GM12878 (cell line): ENCODE results near the gene BCKDK. TPM values are rescaled to one million over a fixed set of nuclear protein-coding genes. Genes with fewer than 3 reads are reported as not detected.

Experiments
- ATAC-seq: fragments of 200-7000 bp; cut with Tn5 transposase; 3 replicates; pipeline ENCODE4 v1.9.1; 2020; ENCODE audit warnings: mild to moderate bottlenecking, moderate library complexity
- BruUV-seq: library from RNA; stranded (reverse); fragments of 400-500 nt; replicated peaks from 2 replicates; lab custom pipeline; 2021; lab: Mats Ljungman, UMichigan
- CTCF ChIA-PET: fragments of 300-600 bp; sonication (Branson Sonifier 250); formaldehyde crosslinking; extraction: SDS; loops from one replicate; lab custom pipeline; 2021; ENCODE audit warnings: inconsistent platforms; lab: Yijun Ruan, JAX
- POLR2A ChIA-PET: fragments of 350-600 bp; formaldehyde crosslinking; extraction: SDS; loops from one replicate; lab custom pipeline; 2021; ENCODE audit warnings: inconsistent platforms; lab: Charles Lee
- RAD21 ChIA-PET: fragments of 300-600 bp; sonication (Branson Sonifier 250); formaldehyde crosslinking; loops from one replicate; lab custom pipeline; 2023; ENCODE audit warnings: antibody characterized with exemption; ENCODE audit not compliant: unreplicated experiment; lab: Charles Lee
- SMC1A ChIA-PET: fragments of 300-600 bp; sonication (Branson Sonifier 250); formaldehyde crosslinking; loops from one replicate; lab custom pipeline; 2023; ENCODE audit not compliant: unreplicated experiment, uncharacterized antibody; lab: Charles Lee
- DNase-seq: peaks from one replicate; pipeline ENCODE4 v3.0.0-alpha.2; 2011; ENCODE audit warnings: low read depth, low spot score
- FAIRE-seq: peaks from 3 replicates; lab custom pipeline; 2011; peaks lifted over from hg19 to GRCh38; lab: Jason Lieb, UNC
- H2AFZ ChIP-seq: 2 replicates; pipeline ENCODE4 v1.6.0; 2011; ENCODE audit warnings: low read depth, low read length, control low read depth; ENCODE audit not compliant: control insufficient read depth
- H3K27ac ChIP-seq: 2 replicates; pipeline ENCODE4 v1.5.1; 2011; ENCODE audit warnings: control low read depth; ENCODE audit not compliant: control insufficient read depth, insufficient read depth
- H3K27me3 ChIP-seq, 2 experiments: replicated peaks in 1 of 2; 2 replicates each; pipeline versions ENCODE4 v1.6.0 to v1.6.1; 2011; ENCODE audit warnings: low read length in 1 of 2; ENCODE audit not compliant: control insufficient read depth in 2 of 2, insufficient read depth in 2 of 2
- H3K36me3 ChIP-seq, 2 experiments: 2 replicates each; pipeline ENCODE4 v1.5.1; 2011; ENCODE audit warnings: low read length in 1 of 2; ENCODE audit not compliant: control insufficient read depth in 2 of 2, insufficient read depth in 2 of 2
- H3K4me1 ChIP-seq: 2 replicates; pipeline ENCODE4 v1.6.1; 2011; ENCODE audit warnings: mild to moderate bottlenecking, low read length, moderate library complexity, mixed read lengths; ENCODE audit not compliant: control insufficient read depth, insufficient read depth
- H3K4me2 ChIP-seq: 2 replicates; pipeline ENCODE4 v1.6.0; 2011; ENCODE audit warnings: control low read depth; ENCODE audit not compliant: control insufficient read depth, insufficient read depth
- H3K4me3 ChIP-seq: fragments of 200-600 bp; sonication (generic); 2 replicates; pipeline ENCODE4 v1.5.1; 2016
- H3K79me2 ChIP-seq: 2 replicates; pipeline ENCODE4 v1.6.0; 2011; ENCODE audit warnings: low read length; ENCODE audit not compliant: control insufficient read depth, insufficient read depth
- H3K9ac ChIP-seq: 2 replicates; pipeline ENCODE4 v1.8.0; 2011; ENCODE audit warnings: low read length, control low read depth, mixed read lengths; ENCODE audit not compliant: control insufficient read depth, insufficient read depth
- H3K9me3 ChIP-seq: replicated peaks from 3 replicates; pipeline ENCODE4 v1.5.1; 2011; ENCODE audit warnings: mild to moderate bottlenecking, low read length; ENCODE audit not compliant: control insufficient read depth, insufficient read depth
- H4K20me1 ChIP-seq: 2 replicates; pipeline ENCODE4 v1.6.0; 2011; ENCODE audit not compliant: control insufficient read depth, insufficient read depth
- DPF2 ChIP-seq: fragments of 450-650 bp; IDR thresholded peaks from 2 replicates; pipeline ENCODE4 v1.6.1; 2017; ENCODE audit warnings: mild to moderate bottlenecking
- ELK1 ChIP-seq: IDR thresholded peaks from 2 replicates; pipeline ENCODE4 v1.6.1; 2012; ENCODE audit warnings: low read depth, low read length, improper control_type of control experiment
- MLLT1 ChIP-seq: fragments of 450-650 bp; IDR thresholded peaks from 2 replicates; pipeline ENCODE4 v1.6.1; 2016; ENCODE audit warnings: mild to moderate bottlenecking
- ZNF274 ChIP-seq: IDR thresholded peaks from one replicate; pipeline ENCODE4 v1.8.0; 2011; ENCODE audit not compliant: insufficient read length, insufficient read depth
- WGBS: methylation state at CpG from one replicate; pipeline ENCODE4 v1.1.6; 2016; ENCODE audit warnings: low lambda C conversion rate; ENCODE audit not compliant: insufficient replicate concordance, insufficient coverage; ENCODE audit errors: missing lambda C conversion rate; 5-methylcytosine and 5-hydroxymethylcytosine counted together
- in situ Hi-C: fragments of 300-500 bp; cut with MboI; formaldehyde crosslinking; loops from 9 replicates; pipeline ENCODE4 v1.14.3; 2018; ENCODE audit warnings: mixed read lengths
- intact Hi-C: fragments of 100-400 bp; cut with micrococcal nuclease; formaldehyde crosslinking; loops from one replicate; pipeline ENCODE4 v1.14.2; 2022; ENCODE audit not compliant: unreplicated experiment
- polyA plus RNA-seq, 11 experiments: library from polyadenylated mRNA; depleted of rRNA in 4 of 11; unstranded in 6 of 11; stranded (reverse) in 5 of 11; fragments of >200 nt; fragmentation: Nextera tagmentation in 4 of 11; fragmentation: Illumina TruSeq in 1 of 11; extraction: Ambion mirVana in 4 of 11; extraction: Trizol in 1 of 11; gene quantifications; 1 replicate in 1 of 11; 2 replicates in 10 of 11; pipeline versions ENCODE4 v1.2.1 to v1.2.3, GENCODE V29; 2011 to 2016; ENCODE audit warnings: inconsistent platforms in 2 of 11, missing spikeins in 2 of 11, low read depth in 1 of 11
- total RNA-seq, 4 experiments: library from RNA; depleted of rRNA in 3 of 4; stranded (reverse); fragments of >200 nt in 3 of 4; fragmentation: Illumina TruSeq in 1 of 4; extraction: Trizol in 1 of 4; gene quantifications; 2 replicates each; pipeline versions ENCODE4 v1.2.1 to v1.2.3, GENCODE V29; 2013 to 2021

BCKDK gene
- total and polyA plus RNA-seq, 10 of the 15 experiments (the other 5 are each of a cell fraction or from before 2014, with no cell fraction given): 0.68 to 56.6 (median 32.8) TPM

- peak overlapping the region; percentile 81 for H3K27ac ChIP-seq
- ChIA-PET RAD21 (interaction anchor here (1.5 to 2.8 kb wide), 3 partner anchors 9 to 35 kb away, joined by 6 to 12 read pairs (median 6); partner anchors contain the start of gene KAT8), CTCF (interaction anchor here (0.6 to 1.6 kb wide), 3 partner anchors 9 to 35 kb away, joined by 3 to 6 read pairs (median 4); no protein-coding TSS in a partner anchor), SMC1A (no interaction called here), POLR2A (interaction anchor here (0.7 to 3.1 kb wide), 4 partner anchors 11 to 152 kb away, joined by 4 to 13 read pairs (median 8); partner anchors contain the start of genes KAT8, ZNF646 and ZNF668)
- H3K36me3 ChIP-seq: no peaks in the 10 kb centered on the region; a peak in 3 of 4 replicates
- intact Hi-C loops: loop anchor here (5.0 kb wide), 1 partner anchor 36 kb away; no protein-coding TSS in a partner anchor
- H3K9me3 ChIP-seq: no peaks in the 10 kb centered on the region
- H3K9ac ChIP-seq: 0 out of 2 replicates have a peak overlapping the region, but pooled peaks have one; percentile 91
- peak overlapping the region; percentile 77 for H3K4me2 ChIP-seq
- TF ChIP-seq DPF2 (no peak), MLLT1 (peak; percentile 76), ZNF274 (no peak), ELK1 (no peak)
- no peak for FAIRE-seq
- H3K4me3 ChIP-seq: peak overlapping the region; percentile 74
- WGBS: 87% methylated on average over 28 of the region's 28 CpGs
- H3K4me1 ChIP-seq: peaks cover 22% of the 10 kb centered on the region
- no peak for DNase-seq
- H4K20me1 ChIP-seq: no peaks in the 10 kb centered on the region
- ATAC-seq: no peak
- no peaks in the 10 kb centered on the region for H3K27me3 ChIP-seq
- H3K79me2 ChIP-seq: peaks cover 13% of the 10 kb centered on the region
- H2AFZ ChIP-seq: no peak overlapping the region
- in situ Hi-C loops: no loop called here
- BruUV-seq: no TSS peak
Measured at GRCh38 chr16:31106509-31107464, 1.4 kb upstream of the BCKDK start.
